Astrocyte of the spinal cord (primary cell): ENCODE data around the gene ZNF575.

Experiments used
- DNase-seq: peaks from one replicate; pipeline ENCODE4 v3.0.0; 2011; ENCODE audit warnings: low read depth, low spot score
- H3K4me3 ChIP-seq: 2 replicates; pipeline ENCODE4 v1.5.1; 2011; ENCODE audit warnings: low read depth, mild to moderate bottlenecking, low read length, moderate library complexity
- CTCF ChIP-seq: IDR thresholded peaks from 2 replicates; pipeline ENCODE4 v1.5.1; 2012; ENCODE audit warnings: low read depth, mild to moderate bottlenecking, low read length, inconsistent platforms
- in situ Hi-C: cut with HindIII; loops from 2 replicates; pipeline ENCODE4 v1.10.0; 2017; ENCODE audit warnings: low sequenced_read_pairs

The ZNF575 gene

GRCh38 chr19:43569657-43570056 is 36.7 kb downstream of the ZNF575 start:
- in situ Hi-C loops, result no loop called here
- no peak overlapping the region for H3K4me3 ChIP-seq
- no peak for TF ChIP-seq CTCF
- DNase-seq, result no peak

GRCh38 chr19:43570174-43570791 is 37.3 kb downstream of the ZNF575 start:
- no peak for DNase-seq
- TF ChIP-seq CTCF, result no peak
- H3K4me3 ChIP-seq, result no peak overlapping the region
- in situ Hi-C loops, result no loop called here

- DNase-seq, result no peak
- in situ Hi-C loops, result no loop called here
- no peak for TF ChIP-seq CTCF
- no peak overlapping the region for H3K4me3 ChIP-seq
These were observed 39.2 kb downstream of the ZNF575 start for GRCh38 chr19:43572171-43572588.

GRCh38 chr19:43574424-43575155 is 41.6 kb downstream of the ZNF575 start:
- no peak for TF ChIP-seq CTCF
- peak overlapping the region; percentile 88 for H3K4me3 ChIP-seq
- in situ Hi-C loops, result no loop called here
- DNase-seq, result peak; percentile 52

GRCh38 chr19:43575156-43575950 is 42.4 kb downstream of the ZNF575 start, which contains the start of the genes PINLYP and XRCC1:
TSS of gene PINLYP (plus strand) at chr19:43575801. CDS start at chr19:43577192, 1,391 bp downstream.
TSS of gene XRCC1 (minus strand) at chr19:43575527. CDS start at chr19:43575458, 69 bp downstream.
- in situ Hi-C loops, result no loop called here
- TF ChIP-seq CTCF, result no peak
- DNase-seq, result peak; percentile 99
- peak within 1 kb of the TSS; percentile 88 for H3K4me3 ChIP-seq
